Dendritic cell treated with granulocyte-macrophage colony-stimulating factor and Interleukin-4, amounts not matched to agents 40 ng/mL and 50 ng/mL, for 4 days (primary cell): ENCODE measurements around the gene TKFC.

Experiments
- H3K27ac Mint-ChIP-seq: one replicate; pipeline ENCODE4 v1.8.0; 2022; ENCODE audit warnings: mild to moderate bottlenecking, mixed read lengths
- H3K27me3 Mint-ChIP-seq: one replicate; pipeline ENCODE4 v1.8.0; 2022; ENCODE audit warnings: mild to moderate bottlenecking, mixed read lengths
- H3K36me3 Mint-ChIP-seq: one replicate; pipeline ENCODE4 v1.8.0; 2022; ENCODE audit warnings: low read depth, mixed read lengths
- H3K4me1 Mint-ChIP-seq: one replicate; pipeline ENCODE4 v1.8.0; 2022; ENCODE audit warnings: low read depth, mixed read lengths
- H3K4me3 Mint-ChIP-seq: one replicate; pipeline ENCODE4 v1.8.0; 2022; ENCODE audit warnings: mild to moderate bottlenecking, moderate library complexity, mixed read lengths
- H3K9me3 Mint-ChIP-seq: one replicate; pipeline ENCODE4 v1.8.0; 2022; ENCODE audit warnings: mixed read lengths
- intact Hi-C: fragments of 100-400 bp; cut with micrococcal nuclease; formaldehyde crosslinking; loops from one replicate; pipeline ENCODE4 v1.15.0; 2022

TKFC gene

DNA sequence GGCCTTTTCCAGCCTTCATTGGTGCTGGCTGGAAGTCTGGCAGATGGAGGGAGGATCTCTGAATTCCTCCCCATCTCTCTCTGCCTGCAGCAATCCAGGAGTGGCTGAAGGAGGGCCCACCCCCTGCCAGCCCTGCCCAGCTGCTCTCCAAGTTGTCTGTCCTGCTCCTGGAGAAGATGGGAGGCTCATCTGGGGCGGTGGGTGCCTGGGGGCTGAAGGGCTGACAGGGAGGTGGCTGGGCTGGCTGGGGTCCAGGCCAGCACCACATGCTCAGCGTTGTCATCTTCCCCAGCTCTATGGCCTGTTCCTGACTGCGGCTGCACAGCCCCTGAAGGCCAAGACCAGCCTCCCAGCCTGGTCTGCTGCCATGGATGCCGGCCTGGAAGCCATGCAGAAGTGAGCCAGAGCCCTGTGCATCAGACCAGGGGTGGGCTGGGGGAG is 12.2 kb downstream of the TKFC start:
- Mint-ChIP-seq H3K27ac (no peak overlapping the region), H3K27me3 (no peaks in the 10 kb centered on the region), H3K4me3 (no peak overlapping the region), H3K36me3 (peaks cover 75% of the 10 kb centered on the region), H3K4me1 (peaks cover 49% of the 10 kb centered on the region), H3K9me3 (no peaks in the 10 kb centered on the region)
- intact Hi-C loops = no loop called here

DNA sequence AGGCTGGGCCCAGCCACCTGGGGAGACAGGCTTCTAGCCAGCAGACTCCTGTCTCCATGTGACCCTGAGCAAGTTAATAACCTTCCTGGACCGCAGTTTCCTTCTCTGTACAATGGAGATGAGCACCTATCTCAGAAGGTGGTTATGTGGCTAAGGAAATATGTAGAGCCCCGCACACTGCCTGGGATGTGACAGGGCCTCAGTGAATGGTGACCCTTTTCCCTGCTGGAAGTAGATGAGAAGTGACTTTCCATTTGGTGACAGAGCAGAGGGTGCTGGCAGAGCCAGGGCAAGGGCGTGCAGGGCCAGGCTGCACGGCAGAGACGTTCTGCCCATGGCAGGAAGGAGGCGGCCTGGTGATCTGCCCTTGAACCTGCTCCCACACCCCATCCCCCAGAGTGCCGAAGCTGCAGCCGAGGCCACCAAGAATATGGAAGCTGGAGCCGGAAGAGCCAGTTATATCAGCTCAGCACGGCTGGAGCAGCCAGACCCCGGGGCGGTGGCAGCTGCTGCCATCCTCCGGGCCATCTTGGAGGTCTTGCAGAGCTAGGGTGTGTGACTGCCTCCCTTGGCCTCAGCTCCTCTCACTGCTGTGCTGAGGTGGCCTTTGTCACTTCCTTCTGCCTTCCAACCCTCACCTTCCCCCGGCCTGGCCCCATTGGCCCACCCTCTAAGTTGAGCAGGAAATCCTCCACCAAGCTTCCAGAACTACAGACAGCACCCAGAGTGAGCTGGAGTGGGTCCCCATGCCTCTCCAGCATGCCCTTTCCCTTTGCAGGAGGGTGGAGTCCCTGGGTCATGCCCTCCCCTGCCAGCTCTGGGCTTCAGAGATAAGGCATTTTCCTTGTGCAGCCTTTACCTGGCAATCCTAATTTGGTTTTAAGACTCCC is 13.2 kb downstream of the TKFC start:
- peaks cover 77% of the 10 kb centered on the region for H3K36me3 Mint-ChIP-seq

DNA sequence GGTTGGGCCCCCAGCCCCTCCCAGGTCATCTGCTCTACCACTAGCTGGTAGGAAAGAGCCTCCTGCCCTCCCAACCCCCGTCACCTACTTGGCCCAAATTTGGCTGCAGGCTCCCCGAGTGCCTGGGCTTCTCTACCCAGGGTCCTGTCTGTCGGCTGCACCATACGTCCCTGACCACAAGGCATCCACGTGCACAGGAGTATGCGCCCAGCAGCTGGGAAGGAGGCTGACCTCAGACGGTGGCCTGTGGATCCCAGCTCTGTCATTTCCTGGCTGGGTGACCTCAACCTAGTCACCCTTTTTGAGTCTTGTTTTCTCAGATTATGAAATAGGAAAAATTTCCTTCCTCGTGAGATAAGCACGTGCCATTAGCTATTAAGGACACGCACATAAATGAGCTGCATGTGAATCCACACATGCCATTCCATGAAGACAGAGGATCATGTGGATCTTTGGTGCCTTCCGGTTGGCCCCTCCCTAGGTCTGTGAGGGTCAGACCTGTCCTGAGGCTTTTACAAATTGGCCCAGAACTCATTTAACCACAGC is 15.0 kb downstream of the TKFC start:
- peaks cover 51% of the 10 kb centered on the region for H3K4me1 Mint-ChIP-seq
- H3K27me3 Mint-ChIP-seq = no peaks in the 10 kb centered on the region
- peaks cover 77% of the 10 kb centered on the region for H3K36me3 Mint-ChIP-seq
- intact Hi-C loops = no loop called here
- H3K27ac Mint-ChIP-seq = peak overlapping the region; percentile 76
- peak overlapping the region; percentile 11 for H3K4me3 Mint-ChIP-seq
- no peaks in the 10 kb centered on the region for H3K9me3 Mint-ChIP-seq

More for the DNA sequence above, 13.2 kb downstream of the TKFC start:
- Mint-ChIP-seq H3K4me1 (peaks cover 48% of the 10 kb centered on the region), H3K9me3 (no peaks in the 10 kb centered on the region), H3K27ac (peak overlapping the region; percentile 21), H3K4me3 (no peak overlapping the region), H3K27me3 (no peaks in the 10 kb centered on the region)
- intact Hi-C loops = no loop called here

DNA sequence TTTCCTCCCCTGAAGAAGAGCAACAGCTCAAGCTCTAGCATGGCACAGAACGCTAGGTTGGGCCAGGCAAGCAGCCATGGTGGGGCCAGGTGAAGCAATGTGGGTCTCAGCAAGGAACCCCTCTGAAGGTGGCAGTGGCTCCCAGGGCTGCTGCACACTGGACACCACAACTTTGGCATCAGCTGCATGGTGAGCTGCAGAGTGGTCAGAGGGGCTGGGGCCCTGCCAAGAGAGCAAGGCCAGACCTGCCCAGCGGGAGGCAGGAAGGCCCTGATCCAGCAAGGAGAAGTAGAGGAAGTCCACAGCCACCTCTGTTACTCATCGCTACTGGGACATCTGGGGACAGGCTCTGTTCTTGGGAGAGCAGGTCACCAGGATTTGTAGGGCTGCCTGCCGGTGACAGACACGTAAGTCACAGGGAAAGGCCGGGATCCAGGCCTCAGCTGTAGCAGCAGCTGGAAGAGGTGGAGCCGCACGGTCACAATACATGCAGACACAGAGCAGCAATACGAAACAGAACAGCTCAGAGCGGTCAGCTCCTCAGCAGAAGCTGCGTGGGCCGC is 16.2 kb downstream of the TKFC start:
- Mint-ChIP-seq H3K27ac (no peak overlapping the region), H3K4me3 (no peak overlapping the region), H3K4me1 (peaks cover 61% of the 10 kb centered on the region), H3K27me3 (no peaks in the 10 kb centered on the region), H3K36me3 (peaks cover 87% of the 10 kb centered on the region), H3K9me3 (no peaks in the 10 kb centered on the region)
- intact Hi-C loops = no loop called here

DNA sequence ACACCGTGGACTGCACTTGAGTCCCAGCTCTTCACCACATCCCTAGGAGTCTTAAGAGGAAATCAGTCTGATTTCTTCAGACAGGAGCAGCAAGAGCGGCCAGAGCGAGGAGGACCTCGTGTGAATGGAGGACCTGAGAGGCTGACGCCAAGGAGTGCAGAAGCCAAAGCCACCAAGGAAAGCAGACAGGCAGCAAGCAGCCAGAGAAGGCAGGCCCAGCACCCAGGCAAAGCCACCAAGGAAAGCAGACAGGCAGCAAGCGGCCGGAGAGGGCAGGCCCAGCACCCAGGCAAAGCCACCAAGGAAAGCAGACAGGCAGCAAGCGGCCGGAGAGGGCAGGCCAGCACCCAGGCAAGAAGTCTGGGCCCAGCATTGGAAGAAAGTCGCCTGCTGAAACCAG is 16.9 kb downstream of the TKFC start:
- Mint-ChIP-seq H3K4me3 (no peak overlapping the region), H3K27me3 (no peaks in the 10 kb centered on the region), H3K27ac (peak overlapping the region; percentile 20), H3K4me1 (peaks cover 61% of the 10 kb centered on the region), H3K36me3 (peaks cover 92% of the 10 kb centered on the region), H3K9me3 (no peaks in the 10 kb centered on the region)
- intact Hi-C loops = no loop called here

DNA sequence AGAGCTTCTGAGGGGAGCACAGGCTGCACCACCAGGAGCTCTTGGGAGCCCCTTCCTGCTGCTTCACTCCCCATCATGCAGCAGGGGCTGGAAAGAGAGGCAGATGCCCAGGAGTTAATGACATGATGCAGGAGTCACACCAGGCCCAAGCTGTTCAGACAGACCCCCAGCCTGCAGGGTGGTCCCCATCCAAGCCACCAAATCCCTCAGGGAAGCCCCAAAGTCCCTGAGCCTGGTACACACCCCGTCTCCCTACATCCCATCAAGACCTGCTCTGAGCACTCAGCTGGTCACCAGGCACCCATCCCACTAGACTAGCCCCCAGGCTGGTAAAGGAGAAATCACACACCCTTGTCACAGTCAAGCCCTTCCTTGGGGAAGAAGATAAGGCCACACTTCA is 17.3 kb downstream of the TKFC start:
- Mint-ChIP-seq H3K9me3 (no peaks in the 10 kb centered on the region), H3K4me3 (no peak overlapping the region), H3K27me3 (no peaks in the 10 kb centered on the region), H3K36me3 (peaks cover 96% of the 10 kb centered on the region), H3K4me1 (peaks cover 61% of the 10 kb centered on the region), H3K27ac (no peak overlapping the region)
- intact Hi-C loops = no loop called here

DNA sequence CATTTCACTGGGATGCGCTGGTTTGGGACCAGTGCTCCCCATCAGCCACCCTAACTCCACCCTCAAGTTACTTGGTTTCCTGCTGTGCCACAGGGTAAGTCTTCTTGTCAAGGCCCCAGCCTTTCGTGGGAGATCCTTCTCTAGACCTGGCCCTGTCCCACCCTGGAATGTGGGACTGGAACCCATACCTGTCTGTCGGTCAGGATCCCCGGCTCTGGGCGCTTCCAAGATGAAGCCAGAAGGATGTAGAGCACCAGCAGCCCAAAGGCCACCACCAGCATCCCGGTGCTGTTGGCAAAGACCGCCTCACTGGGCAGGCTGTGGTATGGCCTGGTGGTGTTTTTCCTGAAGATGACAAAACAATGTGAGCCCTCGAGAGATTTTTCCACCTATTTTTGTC is 17.8 kb downstream of the TKFC start:
- H3K4me3 Mint-ChIP-seq = no peak overlapping the region
- H3K4me1 Mint-ChIP-seq = peaks cover 61% of the 10 kb centered on the region
- H3K27me3 Mint-ChIP-seq = no peaks in the 10 kb centered on the region
- peaks cover 99% of the 10 kb centered on the region for H3K36me3 Mint-ChIP-seq
- H3K9me3 Mint-ChIP-seq = no peaks in the 10 kb centered on the region
- intact Hi-C loops = no loop called here
- H3K27ac Mint-ChIP-seq = no peak overlapping the region

DNA sequence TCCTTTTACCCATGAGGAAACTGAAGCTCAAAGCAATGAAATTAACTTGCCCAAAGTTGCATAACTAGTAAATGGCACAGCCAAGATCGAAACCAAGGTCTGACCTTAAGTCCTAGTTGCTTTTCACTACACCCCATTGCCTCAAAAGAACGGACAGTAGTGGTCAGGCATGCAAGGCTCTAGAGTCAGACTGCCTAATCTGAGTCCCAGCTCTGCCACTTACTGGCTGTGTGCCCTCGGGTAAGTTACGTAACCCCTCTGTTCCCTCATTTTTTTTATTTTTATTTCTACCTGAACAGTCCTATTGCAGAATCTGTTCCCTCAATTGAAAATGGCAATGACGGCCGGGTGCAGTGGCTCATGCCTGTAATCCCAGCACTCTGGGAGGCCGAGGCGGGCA is 19.0 kb downstream of the TKFC start:
- peaks cover 61% of the 10 kb centered on the region for H3K4me1 Mint-ChIP-seq
- no peak overlapping the region for H3K4me3 Mint-ChIP-seq
- intact Hi-C loops = no loop called here
- H3K36me3 Mint-ChIP-seq = peaks cover 96% of the 10 kb centered on the region
- H3K27me3 Mint-ChIP-seq = no peaks in the 10 kb centered on the region
- no peaks in the 10 kb centered on the region for H3K9me3 Mint-ChIP-seq
- no peak overlapping the region for H3K27ac Mint-ChIP-seq

DNA sequence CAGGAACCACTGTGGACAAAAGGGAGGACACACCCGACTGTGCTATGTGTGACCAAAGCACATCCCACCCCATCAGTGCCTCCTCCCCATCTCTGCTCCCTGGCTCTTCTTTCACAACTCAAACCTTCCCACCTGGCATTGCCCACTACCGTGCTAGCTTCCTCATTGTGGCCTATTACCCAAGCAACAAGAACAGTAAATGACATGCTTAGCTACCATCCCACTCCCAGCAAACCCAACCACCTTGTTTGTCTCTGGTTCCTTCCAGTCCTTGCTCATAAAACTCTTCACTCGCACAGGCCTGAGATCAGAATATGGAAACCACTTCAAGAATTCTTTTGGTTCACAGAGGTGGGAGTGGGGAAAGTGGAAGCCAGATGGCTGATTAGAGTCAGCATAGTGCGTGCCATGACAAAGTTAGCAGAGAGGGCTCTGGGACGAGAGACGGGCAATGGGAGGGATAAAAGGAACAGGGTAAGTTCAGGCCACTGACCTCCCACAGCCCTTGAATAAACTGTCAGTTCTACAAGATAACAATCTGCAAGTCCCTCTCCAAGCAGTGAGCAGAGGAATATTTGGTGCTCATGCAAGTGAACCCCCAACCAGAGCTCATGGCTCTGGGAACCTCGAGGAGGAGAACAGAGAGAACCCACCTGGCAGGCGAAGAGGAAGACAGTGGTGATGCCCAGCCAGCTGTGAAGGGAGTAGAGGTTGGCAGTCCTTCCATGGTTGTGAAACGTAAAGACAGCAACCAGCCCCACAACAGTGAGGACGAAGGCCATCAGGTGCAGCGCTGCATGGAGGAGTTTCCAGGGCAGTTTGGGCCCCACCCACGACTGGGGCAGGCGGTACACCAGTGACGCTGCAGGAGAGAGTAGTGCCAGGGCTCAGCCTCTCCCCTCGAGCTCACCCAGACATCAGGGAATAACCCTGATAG is 20.4 kb downstream of the TKFC start:
- no peaks in the 10 kb centered on the region for H3K27me3 Mint-ChIP-seq
- H3K9me3 Mint-ChIP-seq = no peaks in the 10 kb centered on the region
- no peak overlapping the region for H3K27ac Mint-ChIP-seq
- H3K4me1 Mint-ChIP-seq = peaks cover 59% of the 10 kb centered on the region
- peaks cover 82% of the 10 kb centered on the region for H3K36me3 Mint-ChIP-seq
- H3K4me3 Mint-ChIP-seq = no peak overlapping the region
- intact Hi-C loops = no loop called here

DNA sequence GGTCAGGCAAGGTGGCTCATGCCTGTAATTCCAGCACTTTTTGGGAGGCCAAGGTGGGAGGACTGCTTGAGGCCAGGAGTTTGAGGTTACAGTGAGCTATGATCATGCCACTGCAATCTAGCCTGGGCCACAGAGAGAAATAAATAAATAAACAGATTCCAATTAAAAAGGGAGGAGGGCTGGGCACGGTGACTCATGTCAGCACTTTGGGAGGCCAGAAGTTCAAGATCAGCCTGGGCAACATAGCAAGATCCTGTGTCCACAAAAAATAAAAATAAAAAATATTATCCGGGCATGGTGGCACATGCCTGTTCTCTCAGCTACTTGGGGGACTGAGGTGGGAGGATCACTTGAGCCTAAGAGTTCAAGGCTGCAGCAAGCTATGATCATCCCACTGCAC is 21.2 kb downstream of the TKFC start:
- intact Hi-C loops = no loop called here
- H3K27ac Mint-ChIP-seq = no peak overlapping the region
- no peak overlapping the region for H3K4me3 Mint-ChIP-seq
- no peaks in the 10 kb centered on the region for H3K9me3 Mint-ChIP-seq
- no peaks in the 10 kb centered on the region for H3K27me3 Mint-ChIP-seq
- H3K36me3 Mint-ChIP-seq = peaks cover 74% of the 10 kb centered on the region
- H3K4me1 Mint-ChIP-seq = peaks cover 58% of the 10 kb centered on the region

DNA sequence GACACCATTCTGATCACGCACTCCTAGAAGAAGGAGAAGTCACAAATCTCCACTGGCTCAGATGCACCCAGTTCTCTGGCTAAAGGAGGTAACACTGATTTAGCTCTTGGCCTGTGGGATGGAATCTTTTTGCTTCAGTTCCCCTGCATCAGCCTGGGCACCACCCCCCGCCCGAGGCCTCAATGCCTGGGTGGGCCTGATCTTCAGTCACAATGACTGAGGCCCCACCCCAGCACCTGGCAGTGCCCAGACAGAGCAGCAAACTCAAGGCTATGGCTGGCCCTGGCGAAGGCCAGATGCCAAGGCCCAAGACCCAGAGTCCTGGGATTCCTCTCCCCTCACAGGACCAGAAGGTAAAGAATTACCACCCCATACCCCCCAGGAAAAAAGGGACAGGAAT is 23.7 kb downstream of the TKFC start:
- Mint-ChIP-seq H3K27ac (peak overlapping the region; percentile 76), H3K4me3 (no peak overlapping the region), H3K9me3 (no peaks in the 10 kb centered on the region), H3K27me3 (no peaks in the 10 kb centered on the region), H3K36me3 (peaks cover 55% of the 10 kb centered on the region), H3K4me1 (peaks cover 58% of the 10 kb centered on the region)
- intact Hi-C loops = no loop called here

DNA sequence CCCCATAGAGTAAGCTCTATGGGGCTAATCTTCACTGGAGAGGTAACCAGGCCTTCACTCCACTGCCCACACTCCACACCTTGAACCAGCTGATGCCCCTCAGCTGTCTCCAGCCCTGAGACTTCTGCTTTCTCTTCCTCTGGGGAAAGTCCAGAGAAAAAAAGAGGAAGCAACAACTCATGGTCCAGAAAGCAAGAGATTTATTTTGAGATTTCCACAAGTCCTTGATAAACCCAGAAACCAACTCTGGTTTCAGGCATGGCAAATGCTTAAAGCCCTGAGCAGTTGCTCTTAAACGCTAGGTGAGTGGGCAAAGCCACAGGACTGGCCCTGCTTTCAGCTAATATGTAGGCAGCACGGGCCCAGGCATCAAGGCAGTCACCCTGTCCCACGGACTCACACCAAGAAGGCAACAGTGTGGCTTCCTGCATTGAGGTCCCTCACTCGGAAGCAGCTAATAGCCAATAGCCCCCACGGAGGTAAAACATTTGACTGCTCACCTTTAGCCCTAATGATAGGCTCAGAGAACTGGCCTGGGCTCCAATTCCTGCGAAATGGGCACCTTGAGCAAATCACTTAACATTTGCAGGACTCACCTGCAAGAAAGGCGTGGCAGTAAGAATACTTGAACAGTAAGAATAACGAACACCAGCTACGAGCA is 24.3 kb downstream of the TKFC start:
- H3K27ac Mint-ChIP-seq = peak overlapping the region; percentile 76
- peaks cover 55% of the 10 kb centered on the region for H3K36me3 Mint-ChIP-seq
- H3K27me3 Mint-ChIP-seq = no peaks in the 10 kb centered on the region
- H3K4me1 Mint-ChIP-seq = peaks cover 62% of the 10 kb centered on the region
- H3K4me3 Mint-ChIP-seq = peak overlapping the region; percentile 13
- intact Hi-C loops = no loop called here
- no peaks in the 10 kb centered on the region for H3K9me3 Mint-ChIP-seq

DNA sequence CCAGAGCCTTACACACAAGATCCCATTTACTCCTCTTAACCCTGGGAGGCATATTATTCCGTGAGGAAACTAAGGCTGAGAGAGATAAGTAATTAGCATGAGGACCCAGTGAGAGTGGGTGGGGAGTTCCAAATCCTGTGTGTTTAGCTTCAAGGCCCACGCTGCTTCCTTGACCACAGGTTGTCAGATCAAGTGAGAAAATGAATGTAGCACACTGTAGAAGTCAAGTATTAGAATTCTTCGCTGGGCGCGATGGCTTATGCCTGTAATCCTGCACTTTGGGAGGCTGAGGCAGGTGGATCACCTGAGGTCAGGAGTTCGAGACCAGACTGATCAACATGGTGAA is 24.8 kb downstream of the TKFC start:
- no peaks in the 10 kb centered on the region for H3K9me3 Mint-ChIP-seq
- intact Hi-C loops = no loop called here
- peaks cover 54% of the 10 kb centered on the region for H3K36me3 Mint-ChIP-seq
- peaks cover 63% of the 10 kb centered on the region for H3K4me1 Mint-ChIP-seq
- peak overlapping the region; percentile 76 for H3K27ac Mint-ChIP-seq
- H3K4me3 Mint-ChIP-seq = no peak overlapping the region
- H3K27me3 Mint-ChIP-seq = no peaks in the 10 kb centered on the region
